Measurements from ENCODE around the gene ZFYVE28.

The ZFYVE28 gene

GRCh38 chr4:2415881-2416563, 2.4 kb downstream of the ZFYVE28 start:
- H3K4me1 ChIP-seq (ENCODE audit: control insufficient read depth, insufficient read depth, low read length): peaks cover 16% of the 10 kb centered on the region
- no CpG with 5 or more reads among the region's 17 CpGs for WGBS (ENCODE audit: insufficient coverage, insufficient read length)
- H3K4me3 ChIP-seq (ENCODE audit: low read length): peak overlapping the region; percentile 10; the same call in 1 of the 2 replicates
- DNase-seq (ENCODE audit: low read depth, low spot score): no peak
- no peaks in the 10 kb centered on the region for H3K36me3 ChIP-seq (ENCODE audit: control insufficient read depth, insufficient read depth, low read length)
- no peaks in the 10 kb centered on the region for H3K9me3 ChIP-seq (ENCODE audit: control insufficient read depth, insufficient read depth, low read length)
- H3K27me3 ChIP-seq (ENCODE audit: control insufficient read depth, insufficient read depth, low read length): peaks cover 37% of the 10 kb centered on the region; the same call in 1 of the 2 replicates
- H3K27ac ChIP-seq (ENCODE audit: low read length): no peak overlapping the region

DNA sequence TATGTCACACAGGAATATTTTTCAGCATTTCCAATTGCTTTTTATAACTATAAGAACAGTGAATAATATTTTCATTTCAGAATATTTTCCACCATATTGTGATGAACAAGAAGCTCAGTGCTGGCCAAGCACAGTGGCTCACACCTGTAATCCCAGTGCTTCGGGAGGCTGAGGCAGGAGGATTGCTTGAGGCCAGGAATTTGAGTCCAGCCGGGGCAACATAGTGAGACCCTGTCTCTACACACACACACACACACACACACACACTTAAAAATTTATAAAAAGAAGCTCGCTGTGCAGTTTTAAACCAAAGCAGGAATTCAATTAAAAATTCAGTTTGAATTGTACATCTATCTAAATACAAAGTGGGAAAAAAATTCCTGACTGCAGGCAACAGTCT, 3.2 kb downstream of the ZFYVE28 start:
- no peak for DNase-seq (ENCODE audit: low read depth, low spot score)
- no peaks in the 10 kb centered on the region for H3K36me3 ChIP-seq (ENCODE audit: control insufficient read depth, insufficient read depth, low read length)
- no peaks in the 10 kb centered on the region for H3K9me3 ChIP-seq (ENCODE audit: control insufficient read depth, insufficient read depth, low read length)
- no CpG with 5 or more reads among the region's 3 CpGs for WGBS (ENCODE audit: insufficient coverage, insufficient read length)
- H3K4me1 ChIP-seq (ENCODE audit: control insufficient read depth, insufficient read depth, low read length): peaks cover 16% of the 10 kb centered on the region
- no peak overlapping the region for H3K27ac ChIP-seq (ENCODE audit: low read length)
- H3K27me3 ChIP-seq (ENCODE audit: control insufficient read depth, insufficient read depth, low read length): peaks cover 32% of the 10 kb centered on the region; the same call in 1 of the 2 replicates
- no peak overlapping the region for H3K4me3 ChIP-seq (ENCODE audit: low read length)

DNA sequence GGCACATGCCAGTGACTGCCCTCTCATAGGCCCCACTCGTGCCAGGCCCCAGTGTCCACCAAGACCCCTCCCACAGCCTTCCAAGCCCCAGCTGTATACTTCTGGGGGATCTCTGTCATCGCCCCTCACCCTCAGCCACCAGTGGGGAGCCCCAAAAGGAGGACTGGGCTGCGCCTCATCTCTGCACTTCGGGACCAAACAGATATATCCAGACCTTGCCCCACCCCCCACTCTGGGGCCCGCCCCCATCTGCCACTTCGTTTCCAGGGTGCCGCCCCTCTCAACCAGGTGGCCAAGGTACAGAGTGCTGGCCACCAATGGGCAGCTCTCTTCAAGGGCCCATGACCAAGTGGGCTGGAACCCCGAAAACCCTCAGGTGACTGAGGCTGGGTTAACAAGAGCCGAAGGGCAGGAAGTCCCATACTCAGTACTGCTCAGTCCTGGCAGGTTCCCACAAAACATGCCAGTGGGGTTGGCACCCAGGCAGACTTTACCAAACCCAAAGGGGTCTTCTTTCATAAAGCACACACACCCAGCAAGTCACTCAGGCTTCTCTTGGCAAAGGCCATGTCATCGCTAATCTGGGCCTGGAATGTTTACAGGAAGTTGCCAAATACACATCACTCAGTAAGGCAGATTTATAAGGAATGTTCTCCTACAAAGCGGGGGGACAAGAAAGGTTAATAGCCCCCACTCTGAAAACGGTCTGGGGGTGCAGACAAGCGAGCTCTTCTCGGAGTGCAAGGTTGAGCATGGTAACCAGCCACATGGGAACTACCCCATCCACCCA, 4.4 kb downstream of the ZFYVE28 start:
- Histone ChIP-seq H3K4me3 (ENCODE audit: low read length) (no peak overlapping the region), H3K27me3 (ENCODE audit: control insufficient read depth, insufficient read depth, low read length) (peaks cover 24% of the 10 kb centered on the region; the same call in 1 of the 2 replicates), H3K9me3 (ENCODE audit: control insufficient read depth, insufficient read depth, low read length) (no peaks in the 10 kb centered on the region), H3K36me3 (ENCODE audit: control insufficient read depth, insufficient read depth, low read length) (no peaks in the 10 kb centered on the region; the same call in 1 of the 2 replicates), H3K4me1 (ENCODE audit: control insufficient read depth, insufficient read depth, low read length) (peaks cover 13% of the 10 kb centered on the region), H3K27ac (ENCODE audit: low read length) (no peak overlapping the region)
- DNase-seq (ENCODE audit: low read depth, low spot score): no peak
- WGBS (ENCODE audit: insufficient coverage, insufficient read length): no CpG with 5 or more reads among the region's 14 CpGs

DNA sequence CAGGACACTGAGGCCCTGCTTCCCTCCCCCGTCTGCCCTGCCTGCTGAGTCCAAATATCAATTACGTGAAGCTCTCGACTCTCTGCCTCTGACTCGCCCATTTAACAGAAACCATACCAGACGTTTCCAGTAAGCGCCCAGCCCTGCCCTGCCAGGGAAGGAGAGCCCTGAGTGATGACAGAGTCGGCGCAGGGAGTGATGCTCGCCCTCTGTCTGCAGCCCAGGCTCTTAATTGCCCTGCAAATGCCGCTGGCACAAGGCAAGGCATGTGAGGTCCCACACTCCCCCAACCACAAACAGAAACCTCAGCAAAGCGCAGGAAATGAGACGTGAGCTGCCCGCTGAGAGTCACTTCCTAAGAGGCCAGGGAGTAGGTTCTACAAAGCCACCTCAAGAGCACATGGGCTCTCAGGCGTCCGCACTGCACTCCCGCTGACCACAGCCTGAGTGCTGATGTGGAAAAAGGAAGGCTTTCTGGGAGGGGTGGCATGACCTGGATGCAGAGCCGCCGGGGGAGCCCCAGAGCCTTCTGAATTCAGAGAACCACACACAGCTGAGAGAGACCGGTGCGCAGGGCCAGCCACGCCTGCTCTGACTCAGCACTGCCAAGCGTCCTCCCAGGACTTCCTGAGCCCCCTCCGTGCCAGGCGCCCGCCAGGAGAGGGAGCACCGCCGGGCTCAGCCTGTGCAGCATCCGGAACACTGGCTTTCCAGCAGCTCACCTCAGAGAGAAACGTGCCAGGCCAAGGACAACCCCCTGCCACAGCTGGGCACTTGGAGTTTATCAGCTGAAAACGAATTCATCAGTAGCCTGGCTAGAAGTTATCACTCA, 5.3 kb downstream of the ZFYVE28 start:
- no peaks in the 10 kb centered on the region; the same call in 1 of the 2 replicates for H3K36me3 ChIP-seq (ENCODE audit: control insufficient read depth, insufficient read depth, low read length)
- H3K9me3 ChIP-seq (ENCODE audit: control insufficient read depth, insufficient read depth, low read length): no peaks in the 10 kb centered on the region
- H3K27me3 ChIP-seq (ENCODE audit: control insufficient read depth, insufficient read depth, low read length): peaks cover 24% of the 10 kb centered on the region; the same call in 1 of the 2 replicates
- no peak for DNase-seq (ENCODE audit: low read depth, low spot score)
- no CpG with 5 or more reads among the region's 30 CpGs for WGBS (ENCODE audit: insufficient coverage, insufficient read length)
- peaks cover 13% of the 10 kb centered on the region for H3K4me1 ChIP-seq (ENCODE audit: control insufficient read depth, insufficient read depth, low read length)
- H3K27ac ChIP-seq (ENCODE audit: low read length): no peak overlapping the region
- no peak overlapping the region; the same call in 1 of the 2 replicates for H3K4me3 ChIP-seq (ENCODE audit: low read length)

GRCh38 chr4:2412534-2412884, 5.9 kb downstream of the ZFYVE28 start:
- Histone ChIP-seq H3K27me3 (ENCODE audit: control insufficient read depth, insufficient read depth, low read length) (peaks cover 19% of the 10 kb centered on the region; the same call in 1 of the 2 replicates), H3K4me1 (ENCODE audit: control insufficient read depth, insufficient read depth, low read length) (peaks cover 13% of the 10 kb centered on the region), H3K4me3 (ENCODE audit: low read length) (no peak overlapping the region), H3K36me3 (ENCODE audit: control insufficient read depth, insufficient read depth, low read length) (no peaks in the 10 kb centered on the region; the same call in 1 of the 2 replicates), H3K27ac (ENCODE audit: low read length) (no peak overlapping the region), H3K9me3 (ENCODE audit: control insufficient read depth, insufficient read depth, low read length) (no peaks in the 10 kb centered on the region)
- DNase-seq (ENCODE audit: low read depth, low spot score): no peak
- no CpG with 5 or more reads among the region's 5 CpGs for WGBS (ENCODE audit: insufficient coverage, insufficient read length)

DNA sequence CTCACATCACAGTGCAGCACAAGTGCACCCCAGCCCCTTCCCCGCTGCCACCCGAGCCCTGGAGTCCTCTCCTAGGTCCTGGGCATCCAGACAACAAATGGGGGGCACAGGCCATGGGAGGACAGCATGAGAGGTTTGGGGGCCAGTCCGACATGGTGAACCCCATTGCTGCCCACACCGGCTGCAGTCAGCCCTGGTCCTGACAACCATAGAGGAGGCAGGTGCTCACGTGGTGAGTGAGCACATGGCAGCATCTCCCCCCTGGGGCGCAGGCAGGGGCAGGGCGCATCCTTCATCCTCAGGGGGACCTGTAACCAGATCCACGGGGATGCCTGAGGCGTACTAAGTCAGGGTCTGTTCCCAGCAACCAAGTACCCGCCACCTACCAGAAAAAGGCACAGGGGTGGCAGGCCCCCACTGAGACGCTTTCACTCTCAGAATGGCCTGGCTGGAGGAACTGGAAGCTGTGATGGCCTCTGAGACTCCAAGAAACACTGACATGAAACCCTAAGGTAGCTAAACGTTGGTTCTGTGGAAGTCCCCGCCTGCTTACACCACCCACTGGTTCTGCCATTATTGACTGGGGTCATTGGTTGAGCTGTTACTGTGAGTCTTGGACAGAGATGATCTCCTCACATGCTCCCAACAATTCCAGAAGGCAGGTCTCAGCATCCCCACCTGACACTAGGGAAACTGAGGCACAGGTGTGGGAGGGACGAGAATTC, 6.5 kb downstream of the ZFYVE28 start:
- H3K9me3 ChIP-seq (ENCODE audit: control insufficient read depth, insufficient read depth, low read length): no peaks in the 10 kb centered on the region
- peaks cover 15% of the 10 kb centered on the region; the same call in 1 of the 2 replicates for H3K27me3 ChIP-seq (ENCODE audit: control insufficient read depth, insufficient read depth, low read length)
- no peak overlapping the region for H3K27ac ChIP-seq (ENCODE audit: low read length)
- no CpG with 5 or more reads among the region's 14 CpGs for WGBS (ENCODE audit: insufficient coverage, insufficient read length)
- peaks cover 13% of the 10 kb centered on the region for H3K4me1 ChIP-seq (ENCODE audit: control insufficient read depth, insufficient read depth, low read length)
- no peaks in the 10 kb centered on the region; the same call in 1 of the 2 replicates for H3K36me3 ChIP-seq (ENCODE audit: control insufficient read depth, insufficient read depth, low read length)
- DNase-seq (ENCODE audit: low read depth, low spot score): no peak
- H3K4me3 ChIP-seq (ENCODE audit: low read length): no peak overlapping the region

DNA sequence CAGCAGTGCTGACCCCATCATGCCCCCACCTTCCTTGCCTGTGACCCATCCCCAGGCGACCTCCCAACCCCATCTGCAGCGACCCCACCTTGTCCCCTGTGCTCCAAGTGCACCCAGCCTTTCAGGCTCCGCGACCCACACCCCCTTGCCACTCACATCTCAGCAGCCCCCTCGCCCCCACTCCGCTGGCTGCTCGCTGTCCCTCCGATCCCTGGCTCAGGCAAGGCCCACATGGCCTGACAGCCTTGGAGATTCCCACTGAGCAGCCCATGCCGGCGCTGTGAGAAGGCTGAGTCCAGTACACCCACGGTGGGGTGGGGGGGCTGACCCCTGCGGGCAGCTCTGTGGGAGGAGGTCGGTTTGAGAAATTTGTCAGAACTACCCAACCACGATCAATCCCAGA, 9.1 kb downstream of the ZFYVE28 start:
- Histone ChIP-seq H3K27ac (ENCODE audit: low read length) (no peak overlapping the region), H3K9me3 (ENCODE audit: control insufficient read depth, insufficient read depth, low read length) (no peaks in the 10 kb centered on the region), H3K36me3 (ENCODE audit: control insufficient read depth, insufficient read depth, low read length) (no peaks in the 10 kb centered on the region; the same call in 1 of the 2 replicates), H3K27me3 (ENCODE audit: control insufficient read depth, insufficient read depth, low read length) (no peaks in the 10 kb centered on the region; the same call in 1 of the 2 replicates), H3K4me3 (ENCODE audit: low read length) (no peak overlapping the region), H3K4me1 (ENCODE audit: control insufficient read depth, insufficient read depth, low read length) (peaks cover 13% of the 10 kb centered on the region)
- no peak for DNase-seq (ENCODE audit: low read depth, low spot score)
- WGBS (ENCODE audit: insufficient coverage, insufficient read length): no CpG with 5 or more reads among the region's 14 CpGs

DNA sequence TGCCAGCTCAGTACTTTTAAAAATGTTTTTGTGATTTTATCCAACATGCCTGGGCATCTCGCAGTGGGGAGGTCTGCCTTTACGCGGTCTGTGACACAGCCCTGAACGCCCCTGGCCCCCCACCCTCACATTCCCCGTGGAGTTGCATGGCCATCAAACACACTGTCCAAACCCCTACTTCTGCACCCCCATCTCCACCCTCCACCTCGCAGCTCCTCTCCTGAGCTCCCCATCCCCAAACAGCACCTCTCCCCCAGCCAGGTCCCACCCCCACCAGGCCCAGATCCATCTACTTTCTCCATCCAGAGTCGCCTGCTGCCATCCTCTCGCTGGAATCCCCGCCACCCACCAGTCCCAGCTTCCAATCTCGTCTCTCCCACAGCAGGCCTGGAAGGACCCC, 9.5 kb downstream of the ZFYVE28 start:
- no peak for DNase-seq (ENCODE audit: low read depth, low spot score)
- H3K27ac ChIP-seq (ENCODE audit: low read length): no peak overlapping the region
- no peaks in the 10 kb centered on the region; the same call in 1 of the 2 replicates for H3K36me3 ChIP-seq (ENCODE audit: control insufficient read depth, insufficient read depth, low read length)
- no peaks in the 10 kb centered on the region for H3K27me3 ChIP-seq (ENCODE audit: control insufficient read depth, insufficient read depth, low read length)
- no CpG with 5 or more reads among the region's 10 CpGs for WGBS (ENCODE audit: insufficient coverage, insufficient read length)
- peaks cover 13% of the 10 kb centered on the region for H3K4me1 ChIP-seq (ENCODE audit: control insufficient read depth, insufficient read depth, low read length)
- no peak overlapping the region for H3K4me3 ChIP-seq (ENCODE audit: low read length)
- no peaks in the 10 kb centered on the region for H3K9me3 ChIP-seq (ENCODE audit: control insufficient read depth, insufficient read depth, low read length)

- Histone ChIP-seq H3K4me1 (ENCODE audit: control insufficient read depth, insufficient read depth, low read length) (peaks cover 11% of the 10 kb centered on the region), H3K36me3 (ENCODE audit: control insufficient read depth, insufficient read depth, low read length) (no peaks in the 10 kb centered on the region; the same call in 1 of the 2 replicates), H3K4me3 (ENCODE audit: low read length) (no peak overlapping the region), H3K27ac (ENCODE audit: low read length) (no peak overlapping the region), H3K9me3 (ENCODE audit: control insufficient read depth, insufficient read depth, low read length) (no peaks in the 10 kb centered on the region), H3K27me3 (ENCODE audit: control insufficient read depth, insufficient read depth, low read length) (no peaks in the 10 kb centered on the region)
- DNase-seq (ENCODE audit: low read depth, low spot score): no peak
- WGBS (ENCODE audit: insufficient coverage, insufficient read length): no CpG with 5 or more reads among the region's 15 CpGs
Measured at GRCh38 chr4:2408401-2408958, 10.0 kb downstream of the ZFYVE28 start.

Measured in iPS DF 6.9 (cell line).